ENCODE results near the gene RASD2. TPM values are rescaled to one million over a fixed set of nuclear protein-coding genes. Genes with fewer than 3 reads are reported as not detected.

Gene RASD2
- total RNA-seq, 4 donors from 2014 or later = 0.06 to 0.26 (median 0.19) TPM; not detected in 1

- no peak for DNase-seq
- intact Hi-C loops (cut with DNase I) = no loop called here
- Histone ChIP-seq H3K27ac (no peak overlapping the region), H3K9me3 (no peaks in the 10 kb centered on the region), H3K36me3 (no peaks in the 10 kb centered on the region), H3K27me3 (peaks cover 0 to 28% (median 0%) of the 10 kb centered on the region in 4 donors), H3K4me1 (peaks cover 0 to 16% (median 16%) of the 10 kb centered on the region in 3 donors), H3K4me3 (no peak overlapping the region)
- WGBS, 2 donors = 82 to 91% methylated on average over 19 to 20 of the region's 20 CpGs
- TF ChIP-seq POLR2A (IDR thresholded peaks at IDR 0.05) (no peak), CTCF (IDR thresholded peaks at IDR 0.05) (no peak)
These were observed 21.3 kb downstream of the RASD2 start for GRCh38 chr22:35561796-35562526.

GRCh38 chr22:35563211-35563610 is 22.6 kb downstream of the RASD2 start:
- Histone ChIP-seq H3K27ac (no peak overlapping the region), H3K9me3 (no peaks in the 10 kb centered on the region), H3K4me3 (no peak overlapping the region), H3K36me3 (no peaks in the 10 kb centered on the region), H3K4me1 (peaks cover 0 to 25% (median 16%) of the 10 kb centered on the region in 3 donors), H3K27me3 (peaks cover 0 to 40% (median 2%) of the 10 kb centered on the region in 4 donors)
- 70 to 85% methylated on average over 7 of the region's 7 CpGs for WGBS, 2 donors
- no peak for DNase-seq
- intact Hi-C loops (cut with DNase I) = no loop called here
- TF ChIP-seq CTCF (IDR thresholded peaks at IDR 0.05) = no peak
- TF ChIP-seq POLR2A (IDR thresholded peaks at IDR 0.05) = no peak

GRCh38 chr22:35564975-35565867 is 24.6 kb downstream of the RASD2 start:
- no peak for DNase-seq
- TF ChIP-seq CTCF (IDR thresholded peaks at IDR 0.05) (no peak), POLR2A (IDR thresholded peaks at IDR 0.05) (no peak)
- Histone ChIP-seq H3K4me1 (peaks cover 3 to 43% (median 24%) of the 10 kb centered on the region in 3 donors), H3K27ac (no peak overlapping the region), H3K27me3 (peaks cover 0 to 51% (median 2%) of the 10 kb centered on the region in 4 donors), H3K4me3 (no peak overlapping the region), H3K36me3 (no peaks in the 10 kb centered on the region), H3K9me3 (no peaks in the 10 kb centered on the region)
- WGBS, 2 donors = 37 to 40% methylated on average over 10 of the region's 10 CpGs
- intact Hi-C loops (cut with DNase I) = no loop called here

- 66 to 67% methylated on average over 11 of the region's 23 CpGs for WGBS, 2 donors
- DNase-seq = no peak
- H3K9me3 ChIP-seq = no peaks in the 10 kb centered on the region
- H3K36me3 ChIP-seq = no peaks in the 10 kb centered on the region
- TF ChIP-seq CTCF (IDR thresholded peaks at IDR 0.05) (no peak), POLR2A (IDR thresholded peaks at IDR 0.05) (no peak)
- H3K27me3 ChIP-seq = peaks cover 0 to 45% (median 2%) of the 10 kb centered on the region in 4 donors
- H3K4me1 ChIP-seq = peaks cover 3 to 43% (median 24%) of the 10 kb centered on the region in 3 donors
- H3K27ac ChIP-seq = no peak overlapping the region
- no peak overlapping the region for H3K4me3 ChIP-seq
- intact Hi-C loops (cut with DNase I) = no loop called here
These were observed 26.9 kb downstream of the RASD2 start for GRCh38 chr22:35567351-35568141.

Measured in esophagus squamous epithelium (tissue), 5 donors.